Measurements from ENCODE around the gene GATA6.
"Not testable (repeated sequence)": the region's sequence is repeated elsewhere in the genome, so short reads cannot be mapped to it uniquely, and the experiment has no call there.

The GATA6 gene

DNA sequence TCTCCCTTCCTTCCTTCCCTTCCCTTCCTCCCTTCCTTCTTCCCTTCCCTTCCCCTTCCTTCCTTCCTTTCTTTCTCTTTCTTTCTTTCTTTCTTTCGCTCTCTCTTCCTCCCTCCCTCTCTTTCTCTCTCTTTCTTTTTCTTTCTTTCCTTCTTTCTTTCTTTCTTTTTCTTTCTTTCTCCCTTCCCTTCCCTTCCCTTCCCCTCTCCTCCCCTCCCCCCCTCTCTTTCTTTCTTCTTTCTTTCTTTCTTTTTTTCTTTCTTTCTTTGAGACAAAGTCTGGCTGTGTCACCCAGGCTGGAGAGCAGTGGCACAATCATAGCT, 34.8 kb downstream of the GATA6 start:
- Mint-ChIP-seq H3K4me3 (no peak overlapping the region), H3K27me3 (no peaks in the 10 kb centered on the region), H3K9me3 (no peaks in the 10 kb centered on the region), H3K27ac (ENCODE audit: low read depth) (peak overlapping the region; percentile 11), H3K4me1 (no peaks in the 10 kb centered on the region), H3K36me3 (ENCODE audit: insufficient read depth) (peaks cover 6% of the 10 kb centered on the region)
- no peak for ATAC-seq (replicated peaks; ENCODE audit: extremely low read depth, poor library complexity, severe bottlenecking)
- DNase-seq (ENCODE audit: low spot score in 2 of 2) = no peak

GRCh38 chr18:22204996-22205395, 35.6 kb downstream of the GATA6 start:
- Mint-ChIP-seq H3K9me3 (no peaks in the 10 kb centered on the region), H3K27me3 (no peaks in the 10 kb centered on the region), H3K4me3 (no peak overlapping the region), H3K36me3 (ENCODE audit: insufficient read depth) (peaks cover 6% of the 10 kb centered on the region), H3K27ac (ENCODE audit: low read depth) (no peak overlapping the region), H3K4me1 (no peaks in the 10 kb centered on the region)
- ATAC-seq (replicated peaks; ENCODE audit: extremely low read depth, poor library complexity, severe bottlenecking) (no peak), DNase-seq (ENCODE audit: low spot score in 2 of 2) (no peak)

DNA sequence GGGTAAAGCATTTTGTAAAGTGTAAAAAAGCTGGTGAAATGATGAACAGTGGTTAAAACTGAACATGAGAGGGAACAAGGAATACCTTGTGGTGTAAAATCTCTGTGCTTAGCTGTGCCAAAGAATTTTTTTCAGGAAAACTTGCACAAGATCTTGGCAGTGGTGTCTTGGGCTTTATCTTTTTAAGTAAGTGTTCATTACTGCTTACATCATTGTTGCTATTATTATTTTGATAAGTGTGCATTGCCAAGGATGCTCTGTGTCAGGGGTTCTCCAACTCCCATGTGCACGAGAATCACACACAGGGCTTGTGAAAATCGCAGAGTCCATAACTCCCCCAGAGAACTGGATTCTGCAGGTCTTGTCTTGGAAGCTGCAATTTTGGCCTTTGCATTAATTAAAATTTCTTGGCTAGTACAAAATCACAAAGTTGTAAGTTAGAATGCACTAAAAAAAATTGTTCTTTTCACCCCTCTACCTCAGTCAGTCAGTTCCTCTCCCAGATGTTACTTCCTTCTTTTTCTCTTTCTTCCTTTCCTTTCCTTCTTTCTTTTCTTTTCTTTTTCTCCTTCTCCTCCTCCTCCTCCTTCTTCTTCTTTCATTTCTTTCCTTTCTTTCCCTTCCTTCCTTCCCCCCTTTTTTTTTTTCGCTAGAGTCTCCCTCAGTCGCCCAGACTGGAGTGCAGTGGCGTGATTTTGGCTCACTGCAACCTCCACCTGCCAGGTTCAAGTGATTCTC, 37.8 kb downstream of the GATA6 start:
- Mint-ChIP-seq H3K27me3 (no peaks in the 10 kb centered on the region), H3K27ac (ENCODE audit: low read depth) (no peak overlapping the region)
- no peak for ATAC-seq (replicated peaks; ENCODE audit: extremely low read depth, poor library complexity, severe bottlenecking)

GRCh38 chr18:22210311-22210754, 40.9 kb downstream of the GATA6 start:
- peaks cover 6% of the 10 kb centered on the region for H3K4me1 Mint-ChIP-seq
- peaks cover 1% of the 10 kb centered on the region for H3K36me3 Mint-ChIP-seq (ENCODE audit: insufficient read depth)
- H3K27ac Mint-ChIP-seq (ENCODE audit: low read depth) = no peak overlapping the region
- no peak overlapping the region for H3K4me3 Mint-ChIP-seq
- no peak for ATAC-seq (replicated peaks; ENCODE audit: extremely low read depth, poor library complexity, severe bottlenecking)
- H3K27me3 Mint-ChIP-seq = no peaks in the 10 kb centered on the region
- no peaks in the 10 kb centered on the region for H3K9me3 Mint-ChIP-seq
- DNase-seq (ENCODE audit: low spot score in 2 of 2) = no peak

More for the DNA sequence above, 37.8 kb downstream of the GATA6 start:
- Mint-ChIP-seq H3K9me3 (no peaks in the 10 kb centered on the region), H3K36me3 (ENCODE audit: insufficient read depth) (peaks cover 1% of the 10 kb centered on the region), H3K4me1 (no peaks in the 10 kb centered on the region), H3K4me3 (no peak overlapping the region)
- DNase-seq (ENCODE audit: low spot score in 2 of 2) = no peak

DNA sequence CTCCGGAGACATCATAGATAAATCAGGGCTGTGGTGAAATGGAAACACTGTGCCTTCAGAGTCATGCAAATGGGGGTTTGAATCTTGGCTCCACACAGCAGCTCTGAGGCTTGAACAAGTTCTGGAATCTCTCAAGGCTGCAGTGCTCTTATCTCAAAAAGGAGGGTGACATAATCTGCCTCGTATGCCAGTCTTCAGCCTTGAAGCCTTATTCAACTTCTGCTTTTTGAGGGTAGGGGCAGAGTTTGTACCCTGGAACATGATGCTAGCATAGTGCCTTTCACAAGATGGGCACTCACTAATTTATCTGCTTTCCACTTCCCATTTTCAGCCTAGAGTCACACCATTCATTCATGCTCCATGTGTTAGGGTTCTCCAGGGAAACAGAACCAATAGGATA, 42.3 kb downstream of the GATA6 start:
- no peak for ATAC-seq (replicated peaks; ENCODE audit: extremely low read depth, poor library complexity, severe bottlenecking)
- no peaks in the 10 kb centered on the region for H3K9me3 Mint-ChIP-seq
- H3K36me3 Mint-ChIP-seq (ENCODE audit: insufficient read depth) = no peaks in the 10 kb centered on the region
- peaks cover 10% of the 10 kb centered on the region for H3K4me1 Mint-ChIP-seq
- no peak overlapping the region for H3K4me3 Mint-ChIP-seq
- no peaks in the 10 kb centered on the region for H3K27me3 Mint-ChIP-seq
- no peak overlapping the region for H3K27ac Mint-ChIP-seq (ENCODE audit: low read depth)
- no peak for DNase-seq (ENCODE audit: low spot score in 2 of 2)

- no peaks in the 10 kb centered on the region for H3K9me3 Mint-ChIP-seq
- peaks cover 12% of the 10 kb centered on the region for H3K4me1 Mint-ChIP-seq
- no peaks in the 10 kb centered on the region for H3K36me3 Mint-ChIP-seq (ENCODE audit: insufficient read depth)
- no peak overlapping the region for H3K27ac Mint-ChIP-seq (ENCODE audit: low read depth)
- DNase-seq (ENCODE audit: low spot score in 2 of 2) (no peak), ATAC-seq (replicated peaks; ENCODE audit: extremely low read depth, poor library complexity, severe bottlenecking) (no peak)
- no peaks in the 10 kb centered on the region for H3K27me3 Mint-ChIP-seq
- no peak overlapping the region for H3K4me3 Mint-ChIP-seq
Observed at GRCh38 chr18:22213333-22213973, 44.1 kb downstream of the GATA6 start.

GRCh38 chr18:22214731-22215528, 45.5 kb downstream of the GATA6 start:
- H3K9me3 Mint-ChIP-seq = no peaks in the 10 kb centered on the region
- no peaks in the 10 kb centered on the region for H3K36me3 Mint-ChIP-seq (ENCODE audit: insufficient read depth)
- no peak overlapping the region for H3K4me3 Mint-ChIP-seq
- DNase-seq (ENCODE audit: low spot score in 2 of 2) (no peak), ATAC-seq (replicated peaks; ENCODE audit: extremely low read depth, poor library complexity, severe bottlenecking) (no peak)
- peaks cover 12% of the 10 kb centered on the region for H3K4me1 Mint-ChIP-seq
- H3K27me3 Mint-ChIP-seq = no peaks in the 10 kb centered on the region
- H3K27ac Mint-ChIP-seq (ENCODE audit: low read depth) = no peak overlapping the region

DNA sequence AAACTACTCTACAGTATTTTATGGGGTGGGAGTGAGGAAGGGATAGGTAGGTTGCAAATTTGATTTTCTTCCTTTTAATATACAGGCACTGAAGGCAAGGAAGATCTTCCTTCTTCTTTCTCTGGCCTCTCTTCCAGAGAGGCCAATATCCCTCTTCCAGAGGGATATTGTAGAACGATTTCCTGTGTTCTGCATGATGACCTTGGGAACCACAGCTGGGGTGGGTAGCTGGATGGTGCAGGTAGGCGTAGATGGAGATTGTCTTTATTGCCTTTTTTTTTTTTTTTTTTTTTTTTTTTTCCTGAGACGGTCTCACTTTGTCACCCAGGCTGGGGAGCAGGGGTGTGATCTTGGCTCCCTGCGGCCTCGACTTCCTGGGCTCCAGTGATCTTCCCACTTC, 49.4 kb downstream of the GATA6 start:
- H3K27me3 Mint-ChIP-seq = no peaks in the 10 kb centered on the region
- H3K4me3 Mint-ChIP-seq = no peak overlapping the region
- ATAC-seq (replicated peaks; ENCODE audit: extremely low read depth, poor library complexity, severe bottlenecking) (no peak), DNase-seq (ENCODE audit: low spot score in 2 of 2) (no peak)
- no peak overlapping the region for H3K27ac Mint-ChIP-seq (ENCODE audit: low read depth)
- peaks cover 4% of the 10 kb centered on the region for H3K9me3 Mint-ChIP-seq
- H3K36me3 Mint-ChIP-seq (ENCODE audit: insufficient read depth) = no peaks in the 10 kb centered on the region
- H3K4me1 Mint-ChIP-seq = peaks cover 41% of the 10 kb centered on the region

GRCh38 chr18:22219568-22220355, 50.4 kb downstream of the GATA6 start:
- peaks cover 43% of the 10 kb centered on the region for H3K4me1 Mint-ChIP-seq
- no peak for ATAC-seq (replicated peaks; ENCODE audit: extremely low read depth, poor library complexity, severe bottlenecking)
- peaks cover 4% of the 10 kb centered on the region for H3K9me3 Mint-ChIP-seq
- no peak overlapping the region for H3K4me3 Mint-ChIP-seq
- no peaks in the 10 kb centered on the region for H3K36me3 Mint-ChIP-seq (ENCODE audit: insufficient read depth)
- DNase-seq (ENCODE audit: low spot score in 2 of 2) = no peak
- no peaks in the 10 kb centered on the region for H3K27me3 Mint-ChIP-seq
- no peak overlapping the region for H3K27ac Mint-ChIP-seq (ENCODE audit: low read depth)

DNA sequence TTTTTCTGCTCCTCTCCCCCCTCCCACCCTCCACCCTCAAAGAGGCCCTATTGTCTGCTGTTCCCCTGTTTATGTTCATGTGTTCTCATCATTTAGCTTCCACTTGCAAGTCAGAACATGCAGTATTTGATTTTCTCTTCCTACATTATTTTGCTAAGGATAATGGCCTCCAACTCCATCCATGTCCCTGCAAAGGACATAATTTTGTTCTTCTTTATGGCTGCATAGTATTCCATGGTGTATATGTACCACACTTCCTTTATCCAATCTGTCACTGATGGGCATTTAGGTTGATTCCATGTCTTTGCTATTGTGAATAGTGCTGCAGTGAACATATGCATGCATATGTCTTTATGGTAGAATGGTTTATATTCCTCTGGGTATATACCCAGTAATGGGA, 51.2 kb downstream of the GATA6 start:
- not testable (repeated sequence) for H3K36me3 Mint-ChIP-seq (ENCODE audit: insufficient read depth); H3K9me3 Mint-ChIP-seq; H3K27me3 Mint-ChIP-seq; ATAC-seq (replicated peaks; ENCODE audit: extremely low read depth, poor library complexity, severe bottlenecking); DNase-seq (ENCODE audit: low spot score in 2 of 2); H3K4me3 Mint-ChIP-seq
- Mint-ChIP-seq H3K4me1 (peaks cover 39% of the 10 kb centered on the region), H3K27ac (ENCODE audit: low read depth) (peak overlapping the region; percentile 33)

- Mint-ChIP-seq H3K36me3 (ENCODE audit: insufficient read depth) (no peaks in the 10 kb centered on the region), H3K4me1 (peaks cover 39% of the 10 kb centered on the region), H3K4me3 (peak overlapping the region; percentile 44), H3K9me3 (peaks cover 4% of the 10 kb centered on the region), H3K27me3 (no peaks in the 10 kb centered on the region), H3K27ac (ENCODE audit: low read depth) (peak overlapping the region; percentile 81)
- ATAC-seq (replicated peaks; ENCODE audit: extremely low read depth, poor library complexity, severe bottlenecking) (peak; percentile 88), DNase-seq (ENCODE audit: low spot score in 2 of 2) (no peak)
Observed at GRCh38 chr18:22221350-22221749, 52.0 kb downstream of the GATA6 start.

DNA sequence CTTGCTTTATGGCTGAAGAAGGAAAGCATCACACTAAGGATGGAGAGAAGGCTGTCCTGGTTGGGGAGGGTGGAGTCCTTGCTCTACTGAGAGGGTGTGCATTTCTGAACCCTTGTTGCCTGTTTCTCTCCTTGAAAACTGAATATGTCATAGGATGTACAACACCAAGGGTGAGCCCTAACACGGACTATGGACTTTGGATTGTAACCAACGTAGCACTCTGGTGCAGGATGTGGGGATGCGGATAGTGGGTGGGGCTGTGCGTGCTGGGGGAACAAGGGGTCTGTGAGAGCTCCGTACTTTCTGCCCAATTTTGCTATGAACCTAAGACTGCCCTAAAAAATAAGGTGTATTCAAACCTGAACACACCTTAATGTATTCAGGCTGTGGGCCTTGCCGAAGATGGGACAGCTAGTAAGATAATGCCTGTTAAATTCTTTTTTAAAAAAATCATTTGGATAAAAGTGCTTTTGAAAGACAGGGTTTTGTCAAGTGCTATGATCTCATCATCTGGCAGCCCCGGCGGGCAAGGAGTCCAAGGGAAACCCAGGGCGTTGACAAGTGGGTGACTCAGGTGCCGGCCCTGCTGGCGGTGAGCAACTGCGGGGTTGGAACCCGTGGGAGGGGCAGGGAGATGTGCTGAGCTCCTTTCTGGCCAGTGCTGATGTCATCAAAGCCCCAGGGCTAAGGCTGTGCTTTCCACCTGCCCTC, 54.0 kb downstream of the GATA6 start:
- ATAC-seq (replicated peaks; ENCODE audit: extremely low read depth, poor library complexity, severe bottlenecking) = no peak
- H3K4me1 Mint-ChIP-seq = peaks cover 34% of the 10 kb centered on the region
- no peaks in the 10 kb centered on the region for H3K27me3 Mint-ChIP-seq
- DNase-seq (ENCODE audit: low spot score in 2 of 2) = no peak
- peaks cover 4% of the 10 kb centered on the region for H3K9me3 Mint-ChIP-seq
- H3K4me3 Mint-ChIP-seq = no peak overlapping the region
- H3K36me3 Mint-ChIP-seq (ENCODE audit: insufficient read depth) = no peaks in the 10 kb centered on the region
- no peak overlapping the region for H3K27ac Mint-ChIP-seq (ENCODE audit: low read depth)
